DMS153 (cell line): ENCODE data around the gene LRCH2.
"Not testable (repeated sequence)": the region's sequence is repeated elsewhere in the genome, so short reads cannot be mapped to it uniquely, and the experiment has no call there.

Experiments used
- DNase-seq: peaks from one replicate; lab custom pipeline; 2025; lab: John Stamatoyannopoulos, UW

LRCH2 gene

GRCh38 chrX:115233497-115234455, at the start of gene LRCH2:
LRCH2 (minus strand) TSS chrX:115234096; CDS start chrX:115234041, 55 bp downstream.
- no peak for DNase-seq

- no peak for DNase-seq
Measured at GRCh38 chrX:115269051-115269683, 35.3 kb upstream of the LRCH2 start.

DNA sequence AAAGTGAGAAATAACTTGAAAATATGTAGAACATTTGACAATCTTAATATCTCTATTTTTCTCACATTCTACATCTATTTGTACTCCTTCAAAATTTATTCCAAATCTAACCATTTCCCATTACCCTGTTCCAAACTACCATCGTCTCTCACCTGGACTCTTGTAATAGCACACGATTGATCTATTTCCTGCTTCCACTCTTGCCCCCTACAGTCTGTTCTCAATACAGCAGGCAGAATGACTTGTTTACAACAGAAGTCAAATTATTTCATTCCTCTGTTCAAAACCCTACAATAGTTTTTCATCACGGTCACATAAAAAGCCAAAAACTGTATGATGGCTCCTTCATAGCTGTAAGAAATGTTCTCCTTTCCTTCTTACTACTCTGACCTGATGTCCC, 34.5 kb upstream of the LRCH2 start:
- no peak for DNase-seq

GRCh38 chrX:115266300-115266699, 32.4 kb upstream of the LRCH2 start:
- no peak for DNase-seq

- no peak for DNase-seq
Measured at GRCh38 chrX:115264009-115264408, 30.1 kb upstream of the LRCH2 start.

- no peak for DNase-seq
Measured at GRCh38 chrX:115261148-115261547, 27.3 kb upstream of the LRCH2 start.

DNA sequence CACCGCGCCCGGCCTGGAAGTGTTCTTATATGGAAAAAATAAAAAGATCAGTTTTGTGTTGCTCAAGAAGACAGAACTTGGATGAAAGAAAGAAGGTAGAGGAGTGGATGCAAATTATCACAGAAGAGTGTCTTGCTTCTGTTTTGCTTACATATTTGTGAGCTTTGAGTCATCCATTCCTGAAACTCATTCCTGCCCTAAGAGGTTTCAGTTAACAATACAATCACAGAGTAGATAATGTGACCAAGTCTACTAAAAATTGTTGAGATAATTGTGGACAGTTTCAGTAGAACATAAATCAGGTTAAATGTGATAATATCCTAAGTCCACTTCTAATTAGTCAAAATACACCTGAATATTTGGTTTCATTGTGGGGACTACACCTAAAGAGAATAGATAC, 26.4 kb upstream of the LRCH2 start:
- DNase-seq: no peak

DNA sequence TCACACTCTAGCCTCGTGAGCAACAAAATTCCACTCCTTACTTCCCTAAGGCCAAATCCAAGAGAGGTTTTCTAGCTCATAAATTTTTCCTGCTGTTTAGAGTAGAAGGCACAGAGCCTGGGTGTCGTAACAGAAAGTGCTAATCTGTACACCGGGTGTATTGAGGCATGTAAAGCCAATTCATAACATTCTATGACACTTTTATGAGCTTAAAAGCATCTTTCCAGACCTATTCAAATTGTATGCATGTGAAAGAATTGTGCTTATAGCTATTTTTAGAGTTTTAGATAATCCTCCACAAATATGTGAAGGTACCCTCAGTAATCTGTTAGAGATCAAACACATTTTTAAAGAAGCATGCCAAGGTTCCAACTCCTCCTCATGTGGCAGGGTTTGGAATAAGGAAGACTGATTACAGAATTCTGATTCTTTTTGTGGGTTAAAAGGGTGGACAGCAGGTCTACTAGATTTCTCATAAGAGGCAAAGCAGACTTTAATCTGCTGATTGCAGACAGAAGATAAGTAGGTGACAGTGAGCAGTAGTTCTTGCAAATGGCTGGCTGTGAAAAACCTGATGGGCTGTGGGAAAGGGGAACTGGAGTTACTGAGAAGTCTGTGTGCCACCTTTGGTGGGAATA, 25.5 kb upstream of the LRCH2 start:
- no peak for DNase-seq

DNA sequence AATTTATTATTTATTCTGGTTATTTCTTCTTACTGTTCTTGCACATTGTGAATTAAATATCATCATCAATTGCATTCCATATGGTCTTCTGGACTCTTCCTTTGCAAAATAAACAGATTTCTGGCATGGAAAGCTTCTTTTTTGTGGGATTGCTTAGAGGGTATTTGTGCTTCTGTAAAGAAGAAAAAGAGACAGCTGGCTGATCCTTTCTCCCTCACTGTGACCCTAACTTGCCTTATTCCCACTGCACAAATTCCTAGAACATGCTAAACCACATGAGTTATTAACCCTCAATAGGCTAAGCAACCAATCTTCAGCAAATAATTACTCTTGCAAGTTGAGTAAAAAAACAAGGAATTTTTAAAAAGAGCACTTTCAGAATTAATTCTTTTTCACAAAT, 23.8 kb upstream of the LRCH2 start:
- no peak for DNase-seq

DNA sequence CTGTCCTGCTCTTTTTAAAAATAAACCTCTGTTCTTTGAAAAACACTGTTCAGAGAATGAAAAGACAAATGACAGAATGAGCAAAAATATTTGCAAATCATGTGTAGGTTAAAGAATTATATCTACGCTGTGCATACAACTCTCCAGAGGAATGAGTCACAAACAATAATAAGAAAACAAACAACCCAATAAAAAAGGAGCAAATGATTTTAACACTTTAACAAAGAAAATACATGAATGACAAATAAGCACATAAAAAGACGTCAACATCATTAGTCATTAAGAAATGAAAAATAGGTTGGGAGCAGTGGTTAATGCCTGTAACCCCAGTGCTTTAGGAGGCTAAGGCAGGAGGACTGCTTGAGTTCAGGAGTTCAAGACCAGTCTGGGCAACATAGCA, 21.1 kb upstream of the LRCH2 start:
- DNase-seq: no peak

- DNase-seq: no peak
Measured at GRCh38 chrX:115251458-115252233, 17.8 kb upstream of the LRCH2 start.

DNA sequence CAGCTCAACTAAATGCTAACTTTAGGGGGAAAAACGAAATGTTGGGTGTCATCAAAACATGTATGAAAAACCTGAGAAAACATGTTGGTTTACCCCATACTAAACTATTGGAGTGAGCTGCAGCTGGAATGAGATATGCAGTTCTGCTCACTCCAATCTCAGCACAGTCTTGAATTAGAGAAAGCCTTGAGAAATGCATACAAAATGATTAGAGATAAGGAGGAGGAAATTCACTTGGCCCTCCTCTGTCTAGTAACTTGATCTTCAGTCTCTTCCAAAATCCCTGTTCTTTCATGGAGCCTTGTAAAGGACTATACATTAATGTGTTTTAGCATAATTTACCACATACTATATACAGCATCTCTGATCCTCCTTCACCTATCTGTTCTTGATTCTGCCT, 3.2 kb upstream of the LRCH2 start:
- no peak for DNase-seq

DNA sequence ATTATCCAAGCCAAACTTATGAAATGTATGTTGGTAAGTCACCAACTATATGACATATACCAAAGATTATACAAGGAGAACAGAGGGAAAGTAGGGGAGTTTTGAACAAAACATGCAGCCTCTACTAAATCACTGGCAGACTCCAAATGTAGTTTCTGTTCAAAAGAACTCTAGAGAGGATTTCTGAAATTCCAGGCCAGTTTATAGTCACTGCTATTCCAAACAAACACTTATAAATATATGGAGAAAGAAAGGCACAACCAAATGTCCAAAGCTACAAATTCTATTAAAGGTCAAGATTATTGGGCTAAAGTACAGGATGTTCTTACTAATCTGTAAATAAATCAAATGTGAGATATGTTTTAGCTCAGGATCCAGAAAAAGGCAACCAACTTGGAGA, 2.7 kb upstream of the LRCH2 start:
- no peak for DNase-seq

DNA sequence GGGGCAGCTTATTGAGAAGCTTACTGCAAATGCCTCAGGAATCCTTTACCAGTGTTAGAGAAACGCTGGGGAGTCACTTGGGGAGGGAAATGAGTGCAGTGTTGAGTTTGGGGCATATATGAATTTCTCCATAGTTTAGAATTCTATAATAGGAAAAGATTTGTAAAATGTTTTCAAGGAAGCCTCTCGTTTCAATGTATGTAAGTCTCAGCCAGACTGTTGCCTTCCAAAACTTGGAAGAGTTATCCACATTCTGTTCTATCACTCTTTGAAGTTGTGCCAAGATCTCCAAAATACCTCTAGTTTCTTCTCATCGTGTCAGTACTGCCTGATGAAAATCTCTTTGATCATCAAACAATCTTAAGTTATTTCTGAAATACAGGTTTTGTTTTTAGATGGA, 565 bp upstream of the LRCH2 start:
- DNase-seq: no peak

DNA sequence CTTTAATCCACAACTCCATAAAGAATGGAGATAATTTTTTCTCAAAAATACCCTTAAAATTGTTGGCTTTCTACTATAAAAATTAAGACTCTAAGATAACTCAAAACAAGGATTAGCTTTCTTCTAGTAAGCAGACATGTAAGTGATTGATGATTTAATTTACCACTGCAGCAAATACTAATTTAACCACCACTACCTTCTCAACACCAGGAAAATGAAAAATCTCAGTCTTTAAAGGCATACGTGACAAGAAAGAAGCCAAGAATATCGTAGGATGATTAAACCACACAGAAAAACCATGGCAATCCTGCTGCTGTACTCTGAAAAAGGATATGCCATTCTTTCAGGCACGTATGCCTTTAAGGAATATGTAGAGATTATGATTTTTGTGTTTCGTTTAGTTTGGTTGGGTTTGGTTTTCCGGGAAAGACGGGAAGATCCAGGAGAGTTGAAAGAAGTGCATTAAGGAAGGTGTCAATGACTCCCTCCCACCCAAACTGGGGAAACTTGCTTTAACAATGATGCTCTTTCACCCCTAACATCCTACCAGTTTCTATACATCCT, 881 bp downstream of the LRCH2 start:
- DNase-seq: no peak

DNA sequence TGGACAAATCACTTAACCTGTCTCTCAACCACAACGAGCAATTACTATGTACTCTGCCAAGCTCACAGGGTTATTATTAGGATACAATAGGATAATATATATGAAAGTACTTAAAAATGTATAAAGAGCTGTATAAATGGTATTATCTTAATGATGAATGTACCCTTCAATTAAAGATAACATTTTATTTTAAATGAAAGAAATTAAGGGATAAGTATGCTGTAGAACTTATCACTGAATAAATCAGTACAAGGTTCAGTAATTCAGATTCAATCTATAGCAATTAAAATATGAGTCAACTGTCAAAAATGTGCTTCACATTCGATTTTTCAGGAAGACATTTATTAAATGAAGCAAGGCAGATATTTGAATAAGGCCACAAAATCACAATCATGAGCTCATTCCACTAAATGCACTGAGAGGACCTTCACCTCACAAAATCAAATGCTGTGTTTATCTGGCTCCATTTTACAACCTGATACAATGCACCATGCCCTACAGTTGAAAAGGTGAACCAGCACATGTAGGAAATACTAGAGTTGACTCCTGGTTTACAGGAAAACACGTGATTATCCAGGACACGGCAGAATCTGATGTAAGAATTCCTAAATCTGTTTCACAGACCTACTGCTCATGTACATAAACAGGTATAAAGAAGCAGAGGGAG, 4.4 kb downstream of the LRCH2 start:
- DNase-seq: no peak

DNA sequence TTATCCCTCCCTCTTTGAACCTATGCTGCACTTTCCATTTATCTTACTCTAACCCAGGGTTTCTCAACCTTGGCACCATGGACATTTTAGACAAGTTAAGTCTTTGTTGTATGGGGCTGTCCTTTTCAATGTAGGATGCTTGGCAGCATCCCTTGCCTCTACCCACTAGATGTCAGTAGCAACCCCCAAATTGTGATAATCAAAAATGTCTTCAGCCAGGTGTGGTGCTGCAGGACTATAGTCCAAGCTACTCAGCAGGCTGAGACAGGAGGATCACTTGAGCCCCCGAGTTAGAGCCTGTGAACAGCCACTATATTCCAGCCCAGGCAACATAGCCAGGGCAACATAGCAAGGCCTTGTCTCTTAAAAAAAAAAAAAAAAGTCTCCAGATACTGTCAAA, 7.0 kb downstream of the LRCH2 start:
- peak; percentile 1 for DNase-seq

DNA sequence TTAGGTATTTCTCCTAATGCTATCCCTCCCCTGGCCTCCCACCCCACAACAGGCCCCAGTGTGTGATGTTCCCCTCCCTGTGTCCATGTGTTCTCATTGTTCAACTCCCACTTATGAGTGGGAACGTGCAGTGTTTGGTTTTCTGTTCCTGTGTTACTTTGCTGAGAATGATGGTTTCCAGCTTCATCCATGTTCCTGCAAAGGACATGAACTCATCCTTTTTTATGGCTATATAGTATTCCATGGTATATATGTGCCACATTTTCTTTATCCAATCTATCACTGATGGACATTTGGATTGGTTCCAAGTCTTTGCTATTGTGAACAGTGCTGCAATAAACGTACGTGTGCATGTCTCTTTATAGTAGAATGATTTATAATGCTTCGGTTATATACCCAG, 16.6 kb downstream of the LRCH2 start:
- DNase-seq: not testable (repeated sequence)

GRCh38 chrX:115214605-115215004, 19.3 kb downstream of the LRCH2 start:
- no peak for DNase-seq

DNA sequence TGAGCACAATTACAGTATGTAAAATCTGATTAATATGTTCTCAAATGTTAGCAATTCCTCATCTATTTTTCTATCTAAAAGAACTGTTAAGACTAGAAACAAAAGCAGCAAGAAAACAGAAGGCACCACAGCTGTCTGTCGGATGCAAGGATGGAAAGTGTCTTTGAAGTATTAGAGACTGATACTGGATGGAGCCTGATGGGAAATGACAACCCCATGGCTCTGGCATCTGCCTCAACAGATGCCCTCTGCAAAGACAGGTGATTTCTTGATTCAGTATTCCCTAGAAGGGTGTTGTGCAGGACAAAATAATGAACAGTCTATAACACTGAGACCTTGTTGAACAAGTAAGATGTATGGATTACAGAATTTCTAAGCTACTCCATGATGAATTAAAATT, 19.7 kb downstream of the LRCH2 start:
- DNase-seq: no peak

- DNase-seq: not testable (repeated sequence)
Measured at GRCh38 chrX:115209547-115209946, 24.3 kb downstream of the LRCH2 start.
